Naive thymus-derived CD4-positive, alpha-beta T cell (primary cell): Measurements from ENCODE around the gene SLC46A2. TPM values are rescaled to one million over a fixed set of nuclear protein-coding genes. Genes with fewer than 3 reads are reported as not detected.

Experiments
- ATAC-seq: fragments of 150-1000 bp; cut with Tn5 transposase; 2 replicates; pipeline ENCODE4 v1.10.0; 2021; ENCODE audit warnings: mild to moderate bottlenecking, moderate library complexity
- CTCF ChIA-PET: fragments of 350-600 bp; sonication (Branson Sonifier 250); formaldehyde crosslinking; loops from one replicate; lab custom pipeline; 2021; ENCODE audit warnings: antibody characterized with exemption; lab: Charles Lee
- POLR2A ChIA-PET: fragments of 350-600 bp; sonication (Branson Sonifier 250); formaldehyde crosslinking; loops from one replicate; lab custom pipeline; 2021; ENCODE audit warnings: antibody characterized with exemption, inconsistent platforms; lab: Charles Lee
- DNase-seq, 9 donors: peaks; one replicate each; pipeline versions ENCODE4 v3.0.0 to v3.0.0-alpha.2; 2020 to 2022; ENCODE audit warnings: mixed read lengths in 1 of 9
- H3K27ac ChIP-seq: one replicate; pipeline ENCODE4 v1.7.0; 2013; ENCODE audit warnings: mild to moderate bottlenecking, low read depth, low read length, moderate library complexity
- H3K27me3 ChIP-seq, 2 donors: one replicate each; pipeline ENCODE4 v1.7.0; 2013; ENCODE audit warnings: low read length in 2 of 2, mild to moderate bottlenecking in 2 of 2, moderate library complexity in 2 of 2; ENCODE audit not compliant: control insufficient read depth in 2 of 2, insufficient read depth in 2 of 2
- H3K36me3 ChIP-seq, 3 experiments: 1 replicate in 2 of 3; 2 replicates in 1 of 3; pipeline ENCODE4 v1.7.0; 2013; ENCODE audit warnings: low read length in 3 of 3, mild to moderate bottlenecking in 3 of 3, moderate library complexity in 1 of 3; ENCODE audit not compliant: insufficient read depth in 3 of 3, control insufficient read depth in 2 of 3
- H3K4me1 ChIP-seq, 2 donors: one replicate each; pipeline ENCODE4 v1.7.0; 2013; ENCODE audit warnings: low read length in 2 of 2, mild to moderate bottlenecking in 2 of 2, moderate library complexity in 1 of 2; ENCODE audit not compliant: control insufficient read depth in 2 of 2, insufficient read depth in 2 of 2
- H3K4me3 ChIP-seq: 2 replicates; pipeline ENCODE4 v1.7.0; 2013; ENCODE audit warnings: mild to moderate bottlenecking, low read length
- H3K9me3 ChIP-seq, 3 experiments: 1 replicate in 2 of 3; 2 replicates in 1 of 3; pipeline ENCODE4 v1.7.0; 2013; ENCODE audit warnings: low read length in 3 of 3; ENCODE audit not compliant: control insufficient read depth in 2 of 3
- H3K27ac Mint-ChIP-seq, 9 donors: one replicate each; pipeline ENCODE4 v1.8.0; 2020 to 2022; ENCODE audit warnings: mixed read lengths in 9 of 9, mild to moderate bottlenecking in 8 of 9, moderate library complexity in 5 of 9, inconsistent platforms in 2 of 9
- H3K27me3 Mint-ChIP-seq, 5 donors: one replicate each; pipeline ENCODE4 v1.8.0; 2021 to 2022; ENCODE audit warnings: mixed read lengths in 5 of 5, mild to moderate bottlenecking in 1 of 5
- H3K36me3 Mint-ChIP-seq, 5 donors: one replicate each; pipeline ENCODE4 v1.8.0; 2020 to 2022; ENCODE audit warnings: mixed read lengths in 5 of 5, mild to moderate bottlenecking in 3 of 5, inconsistent platforms in 1 of 5
- H3K4me1 Mint-ChIP-seq, 7 donors: one replicate each; pipeline ENCODE4 v1.8.0; 2020 to 2022; ENCODE audit warnings: mixed read lengths in 7 of 7, mild to moderate bottlenecking in 3 of 7, inconsistent platforms in 1 of 7
- H3K4me3 Mint-ChIP-seq, 10 donors: one replicate each; pipeline ENCODE4 v1.8.0; 2020 to 2022; ENCODE audit warnings: mild to moderate bottlenecking in 10 of 10, mixed read lengths in 10 of 10, moderate library complexity in 6 of 10, inconsistent platforms in 2 of 10
- H3K9me3 Mint-ChIP-seq, 11 donors: one replicate each; pipeline ENCODE4 v1.8.0; 2020 to 2022; ENCODE audit warnings: mixed read lengths in 11 of 11, mild to moderate bottlenecking in 4 of 11, inconsistent platforms in 1 of 11, moderate library complexity in 1 of 11
- intact Hi-C, 2 donors: fragments of 100-400 bp; cut with micrococcal nuclease; formaldehyde crosslinking; loops; one replicate each; pipeline ENCODE4 v1.15.1; 2023
- polyA plus RNA-seq, 2 donors: library from polyadenylated mRNA; unstranded; fragments of 300-500 nt; fragmentation: Illumina TruSeq; gene quantifications; one replicate each; pipeline ENCODE4 v1.2.3, GENCODE V29; 2021
- total RNA-seq, 6 experiments: library from RNA in 5 of 6; stranded (reverse) in 5 of 6; gene quantifications; 1 replicate in 5 of 6; 2 replicates in 1 of 6; pipeline ENCODE4 v1.2.3 and lab custom pipeline; 2021 to 2026

Gene SLC46A2
- total and polyA plus RNA-seq, 7 experiments from 2014 or later: 0.12 to 4.1 (median 0.27) TPM; not detected in 4

GRCh38 chr9:112856200-112856599, 34.5 kb downstream of the SLC46A2 start:
- ATAC-seq (no peak), DNase-seq (no peak)
- intact Hi-C loops: no loop called here
- H3K36me3 ChIP-seq: peaks cover 0 to 21% (median 4%) of the 10 kb centered on the region in 3 experiments
- Mint-ChIP-seq H3K4me1 (peaks cover 0 to 27% (median 0%) of the 10 kb centered on the region in 7 donors), H3K27me3 (no peaks in the 10 kb centered on the region), H3K36me3 (peaks cover 2 to 58% (median 29%) of the 10 kb centered on the region in 5 donors), H3K27ac (no peak overlapping the region), H3K9me3 (no peaks in the 10 kb centered on the region), H3K4me3 (no peak overlapping the region)
- H3K4me1 ChIP-seq: no peaks in the 10 kb centered on the region
- POLR2A ChIA-PET: no interaction called here
- no peak overlapping the region for H3K4me3 ChIP-seq
- CTCF ChIA-PET: no interaction called here
- no peaks in the 10 kb centered on the region for H3K9me3 ChIP-seq
- H3K27ac ChIP-seq: no peak overlapping the region
- H3K27me3 ChIP-seq: no peaks in the 10 kb centered on the region

GRCh38 chr9:112854657-112855056, 36.0 kb downstream of the SLC46A2 start:
- intact Hi-C loops: no loop called here
- H3K4me3 ChIP-seq: no peak overlapping the region
- H3K36me3 ChIP-seq: peaks cover 0 to 28% (median 4%) of the 10 kb centered on the region in 3 experiments
- H3K27me3 Mint-ChIP-seq: no peaks in the 10 kb centered on the region
- no peak overlapping the region for H3K27ac Mint-ChIP-seq
- H3K9me3 ChIP-seq: no peaks in the 10 kb centered on the region
- peaks cover 2 to 63% (median 28%) of the 10 kb centered on the region in 5 donors for H3K36me3 Mint-ChIP-seq
- no peaks in the 10 kb centered on the region for H3K4me1 ChIP-seq
- peaks cover 0 to 23% (median 2%) of the 10 kb centered on the region in 7 donors for H3K4me1 Mint-ChIP-seq
- H3K27ac ChIP-seq: no peak overlapping the region
- ATAC-seq (no peak), DNase-seq (no peak)
- no peaks in the 10 kb centered on the region for H3K9me3 Mint-ChIP-seq
- ChIA-PET CTCF (no interaction called here), POLR2A (no interaction called here)
- no peak overlapping the region for H3K4me3 Mint-ChIP-seq
- H3K27me3 ChIP-seq: no peaks in the 10 kb centered on the region

DNA sequence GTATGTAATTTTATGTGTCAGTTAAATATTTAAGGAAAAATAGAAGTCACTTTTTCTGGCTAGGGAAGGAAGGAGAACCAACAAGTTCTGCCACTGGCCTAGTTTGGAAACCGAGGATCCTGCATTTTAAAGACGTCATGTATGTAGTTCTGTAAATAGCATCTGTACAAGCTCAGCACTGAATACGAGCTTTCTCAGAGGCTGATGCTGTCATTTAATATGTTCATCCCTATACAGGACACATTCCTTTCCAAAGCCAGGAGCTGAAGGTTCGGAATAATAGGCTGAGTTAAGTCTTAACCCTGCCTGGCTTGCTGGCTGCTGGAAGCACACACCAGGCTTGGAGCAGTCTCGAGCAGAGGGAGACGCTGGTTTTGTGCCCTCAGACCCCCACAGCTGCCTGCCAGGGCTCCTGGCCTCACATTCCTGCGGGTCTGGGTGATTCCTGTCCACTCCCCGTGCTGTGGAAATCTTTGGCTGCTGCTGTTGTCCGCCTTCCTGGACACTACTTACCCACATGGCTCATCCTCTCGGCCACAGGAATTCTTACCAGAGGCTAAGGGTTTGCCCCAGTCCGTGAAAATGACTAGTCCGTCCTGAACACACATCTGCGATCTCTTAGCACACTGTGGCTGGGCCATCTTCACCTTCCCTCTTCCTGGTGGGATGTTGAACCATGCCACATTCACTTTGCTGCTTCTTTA, 36.6 kb downstream of the SLC46A2 start:
- ChIA-PET CTCF (no interaction called here), POLR2A (no interaction called here)
- no peak for DNase-seq
- Histone ChIP-seq H3K9me3 (no peaks in the 10 kb centered on the region), H3K27ac (no peak overlapping the region), H3K27me3 (no peaks in the 10 kb centered on the region), H3K4me1 (peaks cover 0 to 3% of the 10 kb centered on the region in 2 donors), H3K36me3 (peaks cover 0 to 28% (median 4%) of the 10 kb centered on the region in 3 experiments), H3K4me3 (no peak overlapping the region)
- Mint-ChIP-seq H3K36me3 (peaks cover 2 to 63% (median 26%) of the 10 kb centered on the region in 5 donors), H3K9me3 (no peaks in the 10 kb centered on the region), H3K4me1 (peaks cover under 1 to 23% (median 3%) of the 10 kb centered on the region in 7 donors), H3K27me3 (no peaks in the 10 kb centered on the region), H3K4me3 (no peak overlapping the region), H3K27ac (no peak overlapping the region)
- ATAC-seq: no peak
- intact Hi-C loops: no loop called here

GRCh38 chr9:112852741-112853504, 37.8 kb downstream of the SLC46A2 start:
- H3K36me3 ChIP-seq: peaks cover 0 to 28% (median 4%) of the 10 kb centered on the region in 3 experiments
- Mint-ChIP-seq H3K4me1 (peaks cover 0 to 15% (median 5%) of the 10 kb centered on the region in 7 donors), H3K4me3 (no peak overlapping the region), H3K36me3 (peaks cover 2 to 60% (median 21%) of the 10 kb centered on the region in 5 donors), H3K27me3 (no peaks in the 10 kb centered on the region), H3K9me3 (no peaks in the 10 kb centered on the region), H3K27ac (no peak overlapping the region)
- ATAC-seq: no peak
- no peak overlapping the region for H3K4me3 ChIP-seq
- ChIA-PET POLR2A (no interaction called here), CTCF (no interaction called here)
- no peaks in the 10 kb centered on the region for H3K9me3 ChIP-seq
- H3K4me1 ChIP-seq: peaks cover 0 to 6% of the 10 kb centered on the region in 2 donors
- no peak for DNase-seq
- intact Hi-C loops: no loop called here
- H3K27ac ChIP-seq: no peak overlapping the region
- H3K27me3 ChIP-seq: no peaks in the 10 kb centered on the region

DNA sequence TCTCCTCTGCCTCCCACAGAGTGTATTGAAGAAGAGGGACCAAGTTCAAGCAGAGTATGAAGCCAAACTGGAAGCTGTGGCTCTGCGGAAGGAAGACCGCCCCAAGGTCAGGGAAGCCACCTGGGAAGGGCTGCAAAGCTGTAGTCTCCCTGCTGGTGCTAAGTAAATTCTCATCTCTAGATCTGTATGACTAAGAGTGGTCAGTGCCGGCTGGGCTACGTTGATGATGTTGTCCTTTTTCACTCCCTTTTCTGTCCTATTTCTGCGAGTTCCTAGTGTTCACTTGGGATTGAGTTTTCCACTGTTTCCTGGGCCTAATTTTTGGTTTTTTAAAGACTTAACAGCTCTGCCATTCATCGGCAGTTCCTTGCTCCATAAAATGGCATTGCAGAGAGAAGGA, 39.8 kb downstream of the SLC46A2 start:
- intact Hi-C loops: no loop called here
- H3K27me3 ChIP-seq: no peaks in the 10 kb centered on the region
- peaks cover 0 to 28% (median 4%) of the 10 kb centered on the region in 3 experiments for H3K36me3 ChIP-seq
- Mint-ChIP-seq H3K4me1 (peaks cover 0 to 12% (median 5%) of the 10 kb centered on the region in 7 donors), H3K9me3 (no peaks in the 10 kb centered on the region), H3K27me3 (no peaks in the 10 kb centered on the region), H3K36me3 (peaks cover 2 to 64% (median 21%) of the 10 kb centered on the region in 5 donors), H3K4me3 (no peak overlapping the region), H3K27ac (no peak overlapping the region)
- H3K9me3 ChIP-seq: no peaks in the 10 kb centered on the region
- no peak overlapping the region for H3K4me3 ChIP-seq
- H3K4me1 ChIP-seq: peaks cover 0 to 6% of the 10 kb centered on the region in 2 donors
- CTCF ChIA-PET: no interaction called here
- H3K27ac ChIP-seq: no peak overlapping the region
- ATAC-seq (no peak), DNase-seq (no peak)
- POLR2A ChIA-PET: interaction anchor here (0.7 kb wide), 1 partner anchor 1326 kb away, joined by 3 read pairs; the partner anchor contains the start of gene ZNF483

GRCh38 chr9:112849363-112849922, 41.2 kb downstream of the SLC46A2 start:
- Mint-ChIP-seq H3K36me3 (peaks cover 2 to 58% (median 21%) of the 10 kb centered on the region in 5 donors), H3K4me3 (no peak overlapping the region), H3K9me3 (no peaks in the 10 kb centered on the region), H3K27ac (no peak overlapping the region), H3K27me3 (no peaks in the 10 kb centered on the region), H3K4me1 (peaks cover 1 to 15% (median 9%) of the 10 kb centered on the region in 7 donors)
- CTCF ChIA-PET: no interaction called here
- intact Hi-C loops: no loop called here
- ATAC-seq: peak; percentile 29
- POLR2A ChIA-PET: no interaction called here
- Histone ChIP-seq H3K4me1 (peaks cover 0 to 6% of the 10 kb centered on the region in 2 donors), H3K27ac (no peak overlapping the region), H3K9me3 (no peaks in the 10 kb centered on the region), H3K36me3 (peaks cover 0 to 24% (median 4%) of the 10 kb centered on the region in 3 experiments), H3K27me3 (no peaks in the 10 kb centered on the region), H3K4me3 (no peak overlapping the region)
- no peak for DNase-seq
